ENCODE results near the gene GREB1L.
"Not testable (repeated sequence)": the region's sequence is repeated elsewhere in the genome, so short reads cannot be mapped to it uniquely, and the experiment has no call there.

The GREB1L gene

GRCh38 chr18:21272016-21272579 is 30.1 kb downstream of the GREB1L start:
- TF ChIP-seq CTCF (IDR thresholded peaks at IDR 0.05; ENCODE audit: insufficient read depth, missing control alignments) = no peak
- FAIRE-seq (peak; percentile 79), DNase-seq (ENCODE audit: insufficient read length, low spot score) (no peak)

GRCh38 chr18:21273568-21273967 is 31.5 kb downstream of the GREB1L start:
- FAIRE-seq (no peak), DNase-seq (ENCODE audit: insufficient read length, low spot score) (no peak)
- TF ChIP-seq CTCF (IDR thresholded peaks at IDR 0.05; ENCODE audit: insufficient read depth, missing control alignments) = no peak

GRCh38 chr18:21275645-21276044 is 33.6 kb downstream of the GREB1L start:
- TF ChIP-seq CTCF (IDR thresholded peaks at IDR 0.05; ENCODE audit: insufficient read depth, missing control alignments) = no peak
- FAIRE-seq (no peak), DNase-seq (ENCODE audit: insufficient read length, low spot score) (no peak)

GRCh38 chr18:21277578-21277977 is 35.5 kb downstream of the GREB1L start:
- FAIRE-seq = no peak
- no peak for DNase-seq (ENCODE audit: insufficient read length, low spot score)

GRCh38 chr18:21278218-21278617 is 36.2 kb downstream of the GREB1L start:
- FAIRE-seq; DNase-seq (ENCODE audit: insufficient read length, low spot score): not testable (repeated sequence)

More at GRCh38 chr18:21277578-21277977, 35.5 kb downstream of the GREB1L start:
- no peak for TF ChIP-seq CTCF (IDR thresholded peaks at IDR 0.05; ENCODE audit: insufficient read depth, missing control alignments)

- TF ChIP-seq CTCF (IDR thresholded peaks at IDR 0.05; ENCODE audit: insufficient read depth, missing control alignments) = no peak
- DNase-seq (ENCODE audit: insufficient read length, low spot score) (no peak), FAIRE-seq (no peak)
Measured at GRCh38 chr18:21281603-21282002, 39.6 kb downstream of the GREB1L start.

GRCh38 chr18:21284540-21284939 is 42.5 kb downstream of the GREB1L start:
- DNase-seq (ENCODE audit: insufficient read length, low spot score) = no peak
- FAIRE-seq = peak; percentile 95
- TF ChIP-seq CTCF (IDR thresholded peaks at IDR 0.05; ENCODE audit: insufficient read depth, missing control alignments) = no peak

- no peak for DNase-seq (ENCODE audit: insufficient read length, low spot score)
- no peak for TF ChIP-seq CTCF (IDR thresholded peaks at IDR 0.05; ENCODE audit: insufficient read depth, missing control alignments)
- FAIRE-seq = no peak
Measured at GRCh38 chr18:21289827-21290226, 47.8 kb downstream of the GREB1L start.

All from D721Med (cell line).